HG02981 (cell line): ENCODE results near the gene SYNGR1.
"Not testable (repeated sequence)": the region's sequence is repeated elsewhere in the genome, so short reads cannot be mapped to it uniquely, and the experiment has no call there.

ENCODE experiments used
- ATAC-seq: cut with Tn5 transposase; IDR thresholded peaks from one replicate; pipeline ENCODE4 v1.9.1; 2021; ENCODE audit warnings: mild to moderate bottlenecking, moderate library complexity; ENCODE audit not compliant: unreplicated experiment

Gene SYNGR1

GRCh38 chr22:39316440-39317083 is 33.2 kb upstream of the SYNGR1 start:
- ATAC-seq, result no peak

GRCh38 chr22:39317084-39317774 is 32.6 kb upstream of the SYNGR1 start:
- ATAC-seq, result no peak

DNA sequence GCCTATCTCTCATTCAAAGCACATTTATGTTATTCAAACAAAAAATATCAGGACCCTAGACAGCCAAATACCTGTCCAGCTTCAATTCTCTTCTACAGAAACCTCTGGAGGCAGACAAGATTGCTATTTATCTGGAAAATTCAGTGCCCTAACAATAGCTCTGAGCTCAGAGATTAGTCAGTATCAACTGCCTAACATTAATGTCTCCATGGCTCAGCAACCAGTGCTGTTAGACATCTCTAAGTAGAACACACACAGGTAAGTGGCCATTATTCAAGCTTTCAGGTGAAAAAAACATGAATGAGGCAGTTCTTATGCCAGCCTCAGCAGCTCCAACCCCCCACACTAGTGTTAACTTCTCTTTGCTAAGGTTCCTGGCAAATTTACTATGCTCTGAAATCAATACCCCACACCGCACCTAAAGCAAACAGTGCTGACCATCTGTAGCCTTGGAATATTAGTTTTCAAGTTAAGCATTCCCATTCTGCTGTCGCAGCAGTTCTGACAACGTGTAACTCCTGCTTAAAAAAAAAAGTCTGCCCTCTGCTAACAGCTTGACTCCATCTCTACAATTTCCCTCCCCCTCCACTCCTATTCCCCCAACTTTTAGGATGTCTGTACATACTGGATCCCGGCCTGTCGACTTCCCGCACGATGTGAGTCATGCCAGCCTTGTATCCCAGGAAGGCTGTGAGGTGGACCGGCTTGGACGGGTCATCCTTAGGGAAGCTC is 31.9 kb upstream of the SYNGR1 start:
- ATAC-seq, result no peak

- no peak for ATAC-seq
These were observed 31.1 kb upstream of the SYNGR1 start for GRCh38 chr22:39318507-39319283.

GRCh38 chr22:39319284-39320022 is 30.3 kb upstream of the SYNGR1 start, which contains the start of gene RPL3:
RPL3 (minus strand) TSS chr22:39319623; CDS start chr22:39319597, 26 bp downstream.
- peak; percentile 74 for ATAC-seq

DNA sequence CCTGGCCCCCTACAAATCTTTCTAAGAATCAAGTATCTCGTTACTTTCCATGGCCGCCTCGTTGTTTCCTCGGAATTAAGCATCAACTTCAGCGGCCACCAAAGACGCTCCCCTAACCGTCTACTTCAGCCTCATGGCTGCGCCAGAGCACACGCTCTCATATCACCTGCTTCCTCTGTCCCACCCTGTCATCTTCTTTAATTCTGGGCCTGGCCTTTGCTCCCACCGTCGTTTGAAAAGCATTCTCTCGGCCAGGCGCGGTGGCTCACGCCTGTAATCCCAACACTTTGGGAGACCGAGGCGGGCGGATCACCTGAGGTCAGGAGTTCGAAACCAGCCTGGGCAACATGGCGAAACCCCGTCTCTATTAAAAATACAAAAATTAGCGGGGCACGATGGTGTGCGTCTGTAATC is 29.2 kb upstream of the SYNGR1 start:
- ATAC-seq, result not testable (repeated sequence)

GRCh38 chr22:39325392-39325932 is 24.3 kb upstream of the SYNGR1 start:
- ATAC-seq, result no peak

- ATAC-seq, result no peak
These were observed 21.6 kb upstream of the SYNGR1 start for GRCh38 chr22:39327995-39328754.

GRCh38 chr22:39330553-39330952 is 19.2 kb upstream of the SYNGR1 start:
- not testable (repeated sequence) for ATAC-seq

- ATAC-seq, result peak; percentile 50
These were observed 17.2 kb upstream of the SYNGR1 start for GRCh38 chr22:39332441-39333064.

GRCh38 chr22:39336411-39336810 is 13.4 kb upstream of the SYNGR1 start:
- no peak for ATAC-seq

DNA sequence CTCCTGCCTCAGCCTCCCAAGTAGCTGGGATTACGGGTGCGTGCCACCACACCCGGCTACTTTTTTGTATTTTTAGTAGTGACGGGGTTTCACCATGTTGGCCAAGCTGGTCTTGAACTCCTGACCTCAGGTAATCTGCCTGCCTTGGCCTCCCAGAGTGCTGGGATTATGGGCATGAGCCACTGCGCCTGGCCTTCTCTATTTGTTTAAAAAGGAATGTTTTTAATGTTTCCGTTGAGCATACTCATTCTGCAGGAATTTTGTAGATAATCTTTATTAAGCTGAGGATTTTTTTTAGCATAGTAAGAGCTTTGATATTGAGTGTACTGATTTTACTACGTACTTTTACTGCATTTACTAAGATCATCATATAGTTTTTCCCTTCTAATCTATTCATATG is 10.0 kb upstream of the SYNGR1 start:
- ATAC-seq, result not testable (repeated sequence)

DNA sequence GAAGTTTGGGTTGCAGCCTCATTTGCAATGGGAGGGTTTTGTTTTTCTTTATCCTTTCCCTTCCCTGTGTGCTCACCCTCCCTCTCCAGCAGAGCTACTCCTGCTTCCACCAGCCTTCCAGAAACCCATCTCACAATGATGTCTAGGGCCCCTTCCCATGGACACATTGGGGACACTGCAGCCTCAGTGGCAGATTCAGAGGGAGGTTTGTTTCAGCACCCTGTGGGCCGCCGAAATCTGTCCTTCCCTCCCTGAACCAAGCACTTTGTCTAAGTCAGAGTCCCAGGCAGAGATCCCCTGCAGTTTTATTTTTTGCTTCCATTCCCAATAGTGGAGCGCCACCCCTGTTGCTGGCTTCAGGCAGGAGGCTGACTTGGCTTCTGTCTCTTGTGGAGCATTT is 8.6 kb upstream of the SYNGR1 start:
- ATAC-seq, result no peak

GRCh38 chr22:39343259-39344045 is 6.3 kb upstream of the SYNGR1 start:
- no peak for ATAC-seq

DNA sequence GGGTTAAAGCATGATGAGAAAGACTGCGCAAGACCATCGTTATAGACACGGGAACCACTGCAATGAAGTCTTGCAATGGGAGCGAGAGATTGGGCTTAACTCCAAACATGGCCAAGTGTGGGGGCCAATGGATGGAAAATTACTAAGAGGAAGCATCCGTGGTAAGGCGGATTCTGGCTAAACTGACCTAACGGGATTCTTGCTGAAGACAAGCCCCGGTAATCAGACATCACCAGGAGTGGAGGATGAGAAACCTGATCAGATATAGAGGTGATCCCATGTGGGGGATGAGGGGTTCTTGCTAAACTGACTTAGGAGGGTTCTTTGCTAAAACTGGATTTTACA is 5.8 kb upstream of the SYNGR1 start:
- no peak for ATAC-seq

- ATAC-seq, result no peak
These were observed 4.6 kb upstream of the SYNGR1 start for GRCh38 chr22:39345231-39345630.

GRCh38 chr22:39348909-39349505 is 784 bp upstream of the SYNGR1 start:
- ATAC-seq, result no peak

DNA sequence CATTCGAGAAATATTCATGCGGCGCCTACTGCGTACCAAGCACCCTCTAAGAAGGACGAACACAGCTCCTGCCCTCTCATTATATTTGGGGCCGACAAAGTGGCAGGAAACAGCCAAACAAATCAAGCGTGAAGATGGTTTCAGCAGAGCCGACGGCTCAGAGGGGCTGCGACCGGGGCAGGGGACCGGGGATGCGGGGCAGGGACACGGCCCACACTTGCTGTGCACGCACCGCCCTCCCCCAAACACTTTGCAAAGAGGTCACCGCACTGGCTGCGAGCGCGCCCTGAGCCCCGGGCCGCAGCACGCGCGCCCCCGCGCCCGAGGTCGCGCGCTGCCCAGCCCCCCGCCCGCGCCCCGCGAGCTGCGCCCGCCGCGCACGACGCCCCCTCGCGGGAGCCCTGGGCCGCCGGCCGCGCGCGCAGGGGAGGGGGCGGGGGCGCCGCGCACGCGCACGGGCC is 255 bp upstream of the SYNGR1 start:
- ATAC-seq, result no peak
